Peyer's patch (tissue), 4 donors: ENCODE results near the gene POLE4. TPM values are rescaled to one million over a fixed set of nuclear protein-coding genes. Genes with fewer than 3 reads are reported as not detected.

Experiments
- DNase-seq, 3 donors: peaks; one replicate each; pipeline ENCODE4 v3.0.0-alpha.2; 2017 to 2019
- H3K27ac ChIP-seq, 4 donors: fragments of 200-600 bp; sonication (generic); one replicate each; pipeline ENCODE4 v1.5.1; 2016 to 2019
- H3K27me3 ChIP-seq, 2 donors: fragments of 200-600 bp; sonication (generic); one replicate each; pipeline ENCODE4 v1.5.1; 2019
- H3K36me3 ChIP-seq, 3 donors: fragments of 200-600 bp; sonication (generic); one replicate each; pipeline ENCODE4 v1.5.1; 2016 to 2019
- H3K4me1 ChIP-seq, 4 donors: fragments of 200-600 bp; sonication (generic); one replicate each; pipeline ENCODE4 v1.5.1; 2016 to 2019
- H3K4me3 ChIP-seq, 4 donors: fragments of 200-600 bp; sonication (generic); 1 replicate in 3 of 4; 2 replicates in 1 of 4; pipeline ENCODE4 v1.5.1; 2016 to 2019; ENCODE audit warnings: mild to moderate bottlenecking in 1 of 4
- H3K9me3 ChIP-seq, 4 donors: fragments of 200-600 bp; sonication (generic); one replicate each; pipeline ENCODE4 v1.5.1; 2016 to 2019; ENCODE audit warnings: mild to moderate bottlenecking in 1 of 4
- POLR2A ChIP-seq, 2 donors: fragments of 450-650 bp; IDR thresholded peaks; one replicate each; pipeline ENCODE4 v1.5.1; 2017; ENCODE audit warnings: antibody characterized with exemption in 2 of 2, mild to moderate bottlenecking in 2 of 2, moderate library complexity in 2 of 2
- total RNA-seq, 4 donors: library from RNA; depleted of rRNA; stranded (reverse); fragments of >200 nt; gene quantifications; one replicate each; pipeline ENCODE4 v1.1.0, GENCODE V29; 2016
- TF ChIP-seq, protein P1 (sequence below), 6 experiments: fragments of 450-650 bp in 4 of 6; fragments of 200-600 bp in 2 of 6; sonication (generic) in 1 of 6; IDR thresholded peaks; one replicate each; pipeline ENCODE4 v1.5.1; 2017 to 2019; ENCODE audit warnings: antibody characterized with exemption in 6 of 6, mild to moderate bottlenecking in 3 of 6, moderate library complexity in 1 of 6

POLE4 gene
- total RNA-seq, 4 donors from 2014 or later, result 20.1 to 46.2 (median 23.6) TPM

DNA sequence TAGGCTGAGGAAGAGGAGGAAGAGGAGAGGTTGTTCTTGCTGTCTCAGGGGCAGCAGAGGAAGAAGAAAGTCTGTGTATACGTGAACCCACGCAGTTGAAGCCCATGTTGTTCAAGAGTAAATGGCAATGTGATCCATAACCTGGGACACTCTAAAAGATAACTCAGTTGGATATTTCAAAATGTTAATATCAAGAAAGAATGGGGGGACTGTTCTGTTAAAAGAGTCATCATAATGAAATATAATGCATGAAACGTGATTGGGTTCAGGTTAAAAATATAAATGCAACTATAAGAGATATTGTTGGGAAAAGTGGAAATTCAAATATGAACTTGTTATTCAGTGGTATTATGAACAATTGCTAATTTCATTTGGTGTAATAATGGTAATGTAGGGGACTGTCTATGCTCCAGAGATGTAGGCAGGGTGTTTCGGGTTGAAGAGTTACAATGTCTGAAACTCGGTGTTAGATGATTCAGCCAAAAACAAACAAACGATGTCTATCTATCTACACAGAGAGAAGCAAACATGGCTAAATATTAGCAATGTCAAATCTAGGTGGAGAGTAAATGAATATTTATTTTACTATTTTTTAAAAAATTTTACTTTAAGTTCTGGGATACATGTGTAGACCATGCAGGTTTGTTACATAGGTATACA, 21.1 kb upstream of the POLE4 start:
- Histone ChIP-seq H3K27me3 (no peaks in the 10 kb centered on the region), H3K27ac (no peak overlapping the region)
- no peak for TF ChIP-seq POLR2A (IDR thresholded peaks at IDR 0.05)
- TF ChIP-seq, protein P1, sequence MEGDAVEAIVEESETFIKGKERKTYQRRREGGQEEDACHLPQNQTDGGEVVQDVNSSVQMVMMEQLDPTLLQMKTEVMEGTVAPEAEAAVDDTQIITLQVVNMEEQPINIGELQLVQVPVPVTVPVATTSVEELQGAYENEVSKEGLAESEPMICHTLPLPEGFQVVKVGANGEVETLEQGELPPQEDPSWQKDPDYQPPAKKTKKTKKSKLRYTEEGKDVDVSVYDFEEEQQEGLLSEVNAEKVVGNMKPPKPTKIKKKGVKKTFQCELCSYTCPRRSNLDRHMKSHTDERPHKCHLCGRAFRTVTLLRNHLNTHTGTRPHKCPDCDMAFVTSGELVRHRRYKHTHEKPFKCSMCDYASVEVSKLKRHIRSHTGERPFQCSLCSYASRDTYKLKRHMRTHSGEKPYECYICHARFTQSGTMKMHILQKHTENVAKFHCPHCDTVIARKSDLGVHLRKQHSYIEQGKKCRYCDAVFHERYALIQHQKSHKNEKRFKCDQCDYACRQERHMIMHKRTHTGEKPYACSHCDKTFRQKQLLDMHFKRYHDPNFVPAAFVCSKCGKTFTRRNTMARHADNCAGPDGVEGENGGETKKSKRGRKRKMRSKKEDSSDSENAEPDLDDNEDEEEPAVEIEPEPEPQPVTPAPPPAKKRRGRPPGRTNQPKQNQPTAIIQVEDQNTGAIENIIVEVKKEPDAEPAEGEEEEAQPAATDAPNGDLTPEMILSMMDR (IDR thresholded peaks at IDR 0.05), result no peak

GRCh38 chr2:74938264-74938663, 20.2 kb upstream of the POLE4 start:
- TF ChIP-seq, protein P1 (IDR thresholded peaks at IDR 0.05), result no peak
- no peak for TF ChIP-seq POLR2A (IDR thresholded peaks at IDR 0.05)

More for the DNA sequence above, 21.1 kb upstream of the POLE4 start:
- no peaks in the 10 kb centered on the region for H3K4me1 ChIP-seq
- DNase-seq, result no peak
- H3K36me3 ChIP-seq, result no peaks in the 10 kb centered on the region
- no peaks in the 10 kb centered on the region for H3K9me3 ChIP-seq
- H3K4me3 ChIP-seq, result no peak overlapping the region

GRCh38 chr2:74939919-74940812, 18.3 kb upstream of the POLE4 start:
- no peaks in the 10 kb centered on the region for H3K9me3 ChIP-seq
- peak overlapping the region in 1 of 4 donors; percentile 10 for H3K27ac ChIP-seq
- TF ChIP-seq, protein P1 (IDR thresholded peaks at IDR 0.05), result no peak
- TF ChIP-seq POLR2A (IDR thresholded peaks at IDR 0.05), result no peak

More at GRCh38 chr2:74938264-74938663, 20.2 kb upstream of the POLE4 start:
- Histone ChIP-seq H3K4me1 (no peaks in the 10 kb centered on the region), H3K27me3 (no peaks in the 10 kb centered on the region), H3K36me3 (no peaks in the 10 kb centered on the region), H3K4me3 (no peak overlapping the region), H3K9me3 (no peaks in the 10 kb centered on the region), H3K27ac (no peak overlapping the region)
- DNase-seq, result no peak

DNA sequence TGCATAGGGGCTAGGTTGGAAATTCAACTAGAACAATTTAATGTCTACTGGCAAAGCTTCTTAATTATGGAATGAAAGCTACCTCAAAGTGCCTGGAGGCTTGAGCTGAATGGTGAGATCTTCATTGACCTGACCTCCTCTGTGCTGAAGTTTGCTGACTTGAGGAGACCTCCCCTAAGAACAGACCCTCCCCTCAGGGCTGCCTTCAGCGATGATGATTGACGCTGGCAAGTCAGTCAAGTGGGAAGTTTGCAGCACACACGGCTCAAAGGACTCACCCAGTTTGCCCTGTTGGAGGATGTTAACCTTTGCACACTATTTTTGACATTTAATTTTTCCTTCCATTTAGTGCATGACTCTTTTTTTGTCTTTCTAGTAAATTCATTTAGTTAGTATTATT, 17.2 kb upstream of the POLE4 start:
- Histone ChIP-seq H3K4me1 (no peaks in the 10 kb centered on the region), H3K36me3 (no peaks in the 10 kb centered on the region), H3K27ac (no peak overlapping the region), H3K4me3 (no peak overlapping the region), H3K9me3 (no peaks in the 10 kb centered on the region), H3K27me3 (no peaks in the 10 kb centered on the region)
- no peak for DNase-seq
- TF ChIP-seq, protein P1 (IDR thresholded peaks at IDR 0.05), result no peak
- no peak for TF ChIP-seq POLR2A (IDR thresholded peaks at IDR 0.05)

More at GRCh38 chr2:74939919-74940812, 18.3 kb upstream of the POLE4 start:
- DNase-seq, result no peak
- no peaks in the 10 kb centered on the region for H3K27me3 ChIP-seq
- H3K36me3 ChIP-seq, result no peaks in the 10 kb centered on the region
- no peaks in the 10 kb centered on the region for H3K4me1 ChIP-seq
- no peak overlapping the region for H3K4me3 ChIP-seq

GRCh38 chr2:74942263-74942662, 16.2 kb upstream of the POLE4 start:
- DNase-seq, result no peak
- no peaks in the 10 kb centered on the region for H3K4me1 ChIP-seq
- H3K27me3 ChIP-seq, result no peaks in the 10 kb centered on the region
- TF ChIP-seq, protein P1 (IDR thresholded peaks at IDR 0.05), result no peak
- no peak for TF ChIP-seq POLR2A (IDR thresholded peaks at IDR 0.05)
- no peak overlapping the region for H3K4me3 ChIP-seq
- H3K36me3 ChIP-seq, result no peaks in the 10 kb centered on the region
- H3K27ac ChIP-seq, result no peak overlapping the region
- no peaks in the 10 kb centered on the region for H3K9me3 ChIP-seq
